Neuronal stem cell (in vitro differentiated cells): ENCODE results near the gene CDKN1A.
A peak's percentile ranks its signal among the peaks of the same experiment; 100 is the strongest.

Source experiments
- DNase-seq: peaks from one replicate; pipeline ENCODE4 v3.0.0-alpha.2; 2013; ENCODE audit warnings: low spot score
- H2AFZ ChIP-seq: one replicate; pipeline ENCODE4 v1.6.1; 2013; ENCODE audit warnings: mild to moderate bottlenecking, low read length, inconsistent platforms
- H2AK5ac ChIP-seq: 2 replicates; pipeline ENCODE4 v1.6.1; 2013; ENCODE audit warnings: low read depth, mild to moderate bottlenecking, inconsistent platforms, low read length, moderate library complexity, mixed read lengths
- H2BK120ac ChIP-seq: 2 replicates; pipeline ENCODE4 v1.6.1; 2013; ENCODE audit warnings: low read depth, mild to moderate bottlenecking, inconsistent platforms, low read length, moderate library complexity, mixed read lengths
- H2BK12ac ChIP-seq: one replicate; pipeline ENCODE4 v1.6.1; 2013; ENCODE audit warnings: low read length, inconsistent platforms
- H2BK15ac ChIP-seq: 2 replicates; pipeline ENCODE4 v1.6.1; 2013; ENCODE audit warnings: mild to moderate bottlenecking, low read length, inconsistent platforms, mixed read lengths
- H2BK5ac ChIP-seq: one replicate; pipeline ENCODE4 v1.6.1; 2013; ENCODE audit warnings: inconsistent platforms, mild to moderate bottlenecking, low read length, moderate library complexity
- H3K14ac ChIP-seq: one replicate; pipeline ENCODE4 v1.6.1; 2013; ENCODE audit warnings: low read length, inconsistent platforms
- H3K18ac ChIP-seq: 2 replicates; pipeline ENCODE4 v1.6.1; 2013; ENCODE audit warnings: low read length, inconsistent platforms
- H3K23ac ChIP-seq: 2 replicates; pipeline ENCODE4 v1.6.1; 2013; ENCODE audit warnings: low read depth, mild to moderate bottlenecking, mixed read lengths, low read length, inconsistent platforms; ENCODE audit not compliant: poor library complexity
- H3K27ac ChIP-seq: replicated peaks from 3 replicates; pipeline ENCODE4 v1.5.1; 2013; ENCODE audit warnings: low read length, inconsistent platforms
- H3K27me3 ChIP-seq, 3 experiments: 2 replicates each; pipeline ENCODE4 v1.6.1; 2013; ENCODE audit warnings: low read length in 3 of 3, mild to moderate bottlenecking in 2 of 3, inconsistent platforms in 1 of 3, low read depth in 1 of 3, mixed read lengths in 1 of 3, moderate library complexity in 1 of 3; ENCODE audit not compliant: control insufficient read depth in 3 of 3, insufficient read depth in 3 of 3
- H3K36me3 ChIP-seq, 2 donors: replicated peaks in 1 of 2; 2 replicates each; pipeline ENCODE4 v1.6.1; 2013; ENCODE audit warnings: low read length in 2 of 2; ENCODE audit not compliant: control insufficient read depth in 2 of 2, insufficient read depth in 2 of 2
- H3K4ac ChIP-seq: 2 replicates; pipeline ENCODE4 v1.6.1; 2013; ENCODE audit warnings: inconsistent platforms, mild to moderate bottlenecking, low read length, moderate library complexity
- H3K4me1 ChIP-seq, 2 donors: 1 replicate in 1 of 2; 2 replicates in 1 of 2; pipeline ENCODE4 v1.6.1; 2013; ENCODE audit warnings: low read length in 2 of 2, low read depth in 1 of 2; ENCODE audit not compliant: control insufficient read depth in 2 of 2, insufficient read depth in 1 of 2
- H3K4me2 ChIP-seq: one replicate; pipeline ENCODE4 v1.6.1; 2013; ENCODE audit warnings: mild to moderate bottlenecking, low read length, inconsistent platforms; ENCODE audit not compliant: insufficient read depth, poor library complexity, severe bottlenecking
- H3K4me3 ChIP-seq, 2 donors: 2 replicates each; pipeline ENCODE4 v1.5.1; 2013; ENCODE audit warnings: low read length in 2 of 2, mild to moderate bottlenecking in 2 of 2, inconsistent platforms in 1 of 2, moderate library complexity in 1 of 2
- H3K79me1 ChIP-seq: one replicate; pipeline ENCODE4 v1.6.1; 2013; ENCODE audit warnings: low read depth, mild to moderate bottlenecking, inconsistent platforms, low read length, moderate library complexity
- H3K9ac ChIP-seq: one replicate; pipeline ENCODE4 v1.6.1; 2013; ENCODE audit warnings: mild to moderate bottlenecking, low read depth, low read length, inconsistent platforms; ENCODE audit not compliant: poor library complexity
- H3K9me3 ChIP-seq, 2 donors: replicated peaks in 1 of 2; 2 replicates each; pipeline versions ENCODE3 to v1.6.1; 2013; ENCODE audit warnings: low read length in 2 of 2, mild to moderate bottlenecking in 2 of 2, inconsistent platforms in 1 of 2, low read depth in 1 of 2, mixed read lengths in 1 of 2, moderate library complexity in 1 of 2; ENCODE audit not compliant: control insufficient read depth in 2 of 2, insufficient read depth in 1 of 2
- H4K8ac ChIP-seq: one replicate; pipeline ENCODE4 v1.6.1; 2013; ENCODE audit warnings: low read depth, mild to moderate bottlenecking, inconsistent platforms, low read length, moderate library complexity
- H4K91ac ChIP-seq: one replicate; pipeline ENCODE4 v1.6.1; 2013; ENCODE audit warnings: low read length, low read depth, mild to moderate bottlenecking, inconsistent platforms; ENCODE audit not compliant: poor library complexity
- WGBS, 2 donors: extraction: QIAGEN DNeasy Blood & Tissue Kit; methylation state at CpG; one replicate each; pipeline ENCODE4 v1.1.7; 2013; ENCODE audit warnings: missing lambda C conversion rate in 2 of 2, mixed read lengths in 1 of 2; ENCODE audit not compliant: insufficient read length in 2 of 2, insufficient replicate concordance in 1 of 2; ENCODE audit errors: extremely low coverage in 2 of 2; 5-methylcytosine and 5-hydroxymethylcytosine counted together

CDKN1A gene

DNA sequence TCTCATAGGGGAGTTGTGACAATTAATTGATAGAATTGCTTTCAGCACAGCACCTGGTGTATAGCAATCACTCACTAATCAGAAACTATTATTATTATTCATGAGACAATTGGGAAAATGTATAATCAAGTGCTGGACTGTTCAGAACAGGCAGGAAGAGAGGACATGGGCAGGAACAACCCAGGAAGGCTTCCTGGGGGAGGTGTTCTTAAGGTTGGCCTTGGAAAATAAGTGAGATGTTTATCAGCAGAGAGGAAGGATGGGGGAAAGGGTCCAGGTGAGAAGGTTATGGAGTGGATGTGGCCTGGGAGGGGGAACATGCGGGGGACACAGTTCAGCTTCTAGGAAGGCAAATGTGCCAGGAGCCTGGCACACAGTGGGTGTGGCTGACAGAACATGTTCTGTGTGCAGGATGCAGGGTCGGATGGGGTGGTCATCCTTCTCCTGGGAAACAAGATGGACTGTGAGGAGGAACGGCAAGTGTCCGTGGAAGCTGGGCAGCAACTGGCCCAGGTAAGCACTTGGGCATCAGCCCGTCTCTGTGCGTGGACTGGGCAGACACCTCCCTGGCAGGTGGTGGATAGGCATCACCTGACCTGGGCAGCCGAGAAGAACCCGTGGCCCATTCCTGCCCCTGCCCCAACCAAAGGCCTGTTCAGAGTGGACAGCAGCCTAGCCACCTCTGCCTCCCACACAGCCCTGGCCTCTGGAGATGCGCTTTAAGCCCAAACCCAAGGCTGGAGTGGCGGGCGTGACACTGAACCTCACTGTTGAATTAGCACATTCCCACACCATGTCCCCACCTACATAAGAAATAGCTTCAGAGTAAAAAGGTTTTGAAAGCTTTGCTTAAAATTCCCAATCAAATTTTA lies 50.0 kb downstream of the CDKN1A start:
- Histone ChIP-seq H2AFZ (no peak overlapping the region), H3K36me3 (no peaks in the 10 kb centered on the region), H2AK5ac (peak overlapping the region; percentile 41), H2BK15ac (no peak overlapping the region), H3K4me2 (no peak overlapping the region), H3K9ac (peak overlapping the region; percentile 14), H3K23ac (no peak overlapping the region), H3K9me3 (no peaks in the 10 kb centered on the region), H3K27ac (no peak overlapping the region), H2BK120ac (no peak overlapping the region), H4K8ac (no peak overlapping the region), H4K91ac (peak overlapping the region; percentile 74), H3K79me1 (no peaks in the 10 kb centered on the region), H3K4ac (no peak overlapping the region), H3K14ac (no peak overlapping the region), H2BK12ac (no peak overlapping the region), H2BK5ac (no peak overlapping the region), H3K4me1 (peaks cover 3 to 15% of the 10 kb centered on the region in 2 donors), H3K18ac (no peak overlapping the region), H3K27me3 (peaks cover 0 to 15% (median 0%) of the 10 kb centered on the region in 3 experiments), H3K4me3 (no peak overlapping the region)
- no CpG with 5 or more reads among the region's 11 CpGs for WGBS, 2 donors
- no peak for DNase-seq

DNA sequence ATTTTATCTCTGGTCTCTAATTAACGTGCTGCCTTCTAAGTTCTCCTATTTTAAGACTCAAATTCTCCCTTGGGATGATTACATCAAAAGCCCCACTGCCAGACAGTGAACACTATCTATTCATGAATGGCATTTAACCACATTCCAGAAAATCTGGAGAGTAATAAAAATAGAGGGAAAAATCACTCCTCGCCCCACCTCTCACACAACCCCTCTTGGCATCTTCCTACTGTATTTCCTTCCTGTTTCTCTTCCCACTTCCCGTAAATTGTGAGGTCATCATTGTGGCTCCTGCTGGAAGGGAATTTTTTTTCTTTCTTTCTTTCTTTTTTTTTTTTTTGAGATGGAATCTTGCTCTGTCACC lies 50.6 kb downstream of the CDKN1A start:
- Histone ChIP-seq H3K4ac (no peak overlapping the region), H4K8ac (no peak overlapping the region), H3K36me3 (no peaks in the 10 kb centered on the region), H3K4me3 (no peak overlapping the region), H3K79me1 (no peaks in the 10 kb centered on the region), H3K4me1 (peaks cover 3 to 15% of the 10 kb centered on the region in 2 donors), H2AK5ac (no peak overlapping the region), H3K18ac (no peak overlapping the region), H2BK12ac (no peak overlapping the region), H3K27me3 (peaks cover 0 to 15% (median 0%) of the 10 kb centered on the region in 3 experiments), H2AFZ (no peak overlapping the region), H2BK120ac (no peak overlapping the region), H3K23ac (no peak overlapping the region), H3K9me3 (no peaks in the 10 kb centered on the region), H3K14ac (no peak overlapping the region), H2BK5ac (no peak overlapping the region), H2BK15ac (no peak overlapping the region), H4K91ac (no peak overlapping the region), H3K9ac (no peak overlapping the region), H3K27ac (no peak overlapping the region), H3K4me2 (no peak overlapping the region)
- WGBS, 2 donors, result no CpG with 5 or more reads among the region's 3 CpGs
- DNase-seq, result no peak

DNA sequence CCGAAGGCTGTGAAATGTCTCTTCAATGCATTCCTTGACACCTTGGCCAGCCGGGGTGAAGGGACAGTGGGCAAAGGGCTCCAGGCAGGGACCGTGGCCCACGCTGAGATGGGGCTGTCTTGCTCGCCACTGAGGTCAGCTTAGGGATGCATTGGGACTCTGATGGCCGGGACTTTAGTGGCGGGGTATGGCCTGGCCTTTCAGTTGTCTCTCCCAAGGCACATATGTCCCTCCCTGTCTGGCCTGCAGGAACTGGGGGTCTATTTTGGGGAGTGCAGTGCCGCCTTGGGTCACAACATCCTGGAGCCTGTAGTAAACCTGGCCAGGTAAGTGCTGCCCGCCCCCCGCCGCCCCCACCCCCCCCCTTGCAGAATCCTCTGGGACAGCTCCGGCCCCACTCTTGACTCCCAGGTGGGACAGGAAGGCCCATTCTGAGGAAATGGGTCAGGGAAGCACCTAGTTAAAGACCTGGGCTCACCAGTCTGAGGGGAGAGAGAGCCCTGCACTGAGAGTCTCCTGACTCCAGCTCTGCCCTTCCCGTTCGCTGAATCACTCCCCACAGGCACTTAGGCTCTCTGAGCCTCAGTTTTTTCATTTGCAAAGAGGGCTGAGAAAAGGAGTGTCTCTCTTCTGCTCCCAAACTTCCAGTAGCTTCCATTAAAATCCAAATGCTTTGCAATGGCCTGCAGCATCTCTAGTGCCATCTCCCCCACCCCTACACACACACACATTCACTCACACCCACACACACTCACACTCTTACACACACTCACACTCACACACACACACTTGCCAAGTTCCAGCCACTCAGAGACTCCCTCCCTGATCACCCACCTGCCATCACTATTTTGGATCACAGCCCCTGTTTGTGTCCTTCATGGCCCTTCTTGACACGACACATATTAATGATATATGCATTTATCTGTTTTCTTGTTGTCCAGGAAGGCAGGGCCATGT lies 52.2 kb downstream of the CDKN1A start:
- Histone ChIP-seq H4K8ac (no peak overlapping the region), H4K91ac (no peak overlapping the region), H3K4me1 (peaks cover 2 to 10% of the 10 kb centered on the region in 2 donors), H3K4me2 (no peak overlapping the region), H3K18ac (no peak overlapping the region), H3K14ac (peak overlapping the region; percentile 73), H3K23ac (no peak overlapping the region), H3K9ac (no peak overlapping the region), H3K36me3 (no peaks in the 10 kb centered on the region), H3K27me3 (peaks cover 0 to 28% (median 0%) of the 10 kb centered on the region in 3 experiments), H3K4me3 (no peak overlapping the region), H2AK5ac (no peak overlapping the region), H2BK15ac (no peak overlapping the region), H2AFZ (no peak overlapping the region), H2BK12ac (no peak overlapping the region), H3K4ac (no peak overlapping the region), H3K79me1 (no peaks in the 10 kb centered on the region), H2BK5ac (no peak overlapping the region), H3K9me3 (no peaks in the 10 kb centered on the region), H2BK120ac (no peak overlapping the region), H3K27ac (no peak overlapping the region)
- WGBS, 2 donors, result no CpG with 5 or more reads among the region's 15 CpGs
- no peak for DNase-seq
